GM10266 (cell line): ENCODE measurements around the gene ASCL2.

Experiments
- DNase-seq: peaks from one replicate; pipeline ENCODE4 v3.0.0; 2012; ENCODE audit errors: extremely low spot score
- TF ChIP-seq, protein P1 (sequence below): IDR thresholded peaks from 2 replicates; pipeline ENCODE4 v1.5.1; 2012; ENCODE audit warnings: mild to moderate bottlenecking, low read depth; ENCODE audit not compliant: control insufficient read depth, insufficient read depth; ENCODE audit errors: missing control alignments

The ASCL2 gene

DNA sequence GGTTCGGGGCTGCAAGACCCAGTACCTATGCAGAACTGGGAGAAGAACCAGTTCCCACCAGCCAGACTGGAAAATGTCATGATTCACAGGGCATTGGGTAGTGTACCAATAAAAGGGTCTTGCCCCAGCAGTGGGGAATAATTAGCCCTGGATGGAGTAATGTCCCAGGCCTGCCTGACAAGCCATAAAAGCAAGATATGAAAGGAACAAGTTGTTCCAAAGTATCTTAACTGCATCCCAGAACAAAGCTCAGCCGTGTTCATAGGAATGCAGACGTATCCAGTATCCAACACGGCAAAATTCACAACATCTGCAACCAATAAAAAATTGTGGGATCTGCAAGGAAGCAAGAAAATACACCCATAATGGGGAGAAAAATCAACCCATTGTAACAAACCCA, 47.9 kb downstream of the ASCL2 start:
- TF ChIP-seq, protein P1, sequence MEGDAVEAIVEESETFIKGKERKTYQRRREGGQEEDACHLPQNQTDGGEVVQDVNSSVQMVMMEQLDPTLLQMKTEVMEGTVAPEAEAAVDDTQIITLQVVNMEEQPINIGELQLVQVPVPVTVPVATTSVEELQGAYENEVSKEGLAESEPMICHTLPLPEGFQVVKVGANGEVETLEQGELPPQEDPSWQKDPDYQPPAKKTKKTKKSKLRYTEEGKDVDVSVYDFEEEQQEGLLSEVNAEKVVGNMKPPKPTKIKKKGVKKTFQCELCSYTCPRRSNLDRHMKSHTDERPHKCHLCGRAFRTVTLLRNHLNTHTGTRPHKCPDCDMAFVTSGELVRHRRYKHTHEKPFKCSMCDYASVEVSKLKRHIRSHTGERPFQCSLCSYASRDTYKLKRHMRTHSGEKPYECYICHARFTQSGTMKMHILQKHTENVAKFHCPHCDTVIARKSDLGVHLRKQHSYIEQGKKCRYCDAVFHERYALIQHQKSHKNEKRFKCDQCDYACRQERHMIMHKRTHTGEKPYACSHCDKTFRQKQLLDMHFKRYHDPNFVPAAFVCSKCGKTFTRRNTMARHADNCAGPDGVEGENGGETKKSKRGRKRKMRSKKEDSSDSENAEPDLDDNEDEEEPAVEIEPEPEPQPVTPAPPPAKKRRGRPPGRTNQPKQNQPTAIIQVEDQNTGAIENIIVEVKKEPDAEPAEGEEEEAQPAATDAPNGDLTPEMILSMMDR: no peak
- DNase-seq: no peak

GRCh38 chr11:2221591-2221990, 48.8 kb downstream of the ASCL2 start:
- DNase-seq: no peak
- TF ChIP-seq, protein P1: no peak

GRCh38 chr11:2221024-2221423, 49.4 kb downstream of the ASCL2 start:
- no peak for DNase-seq
- TF ChIP-seq, protein P1: no peak

DNA sequence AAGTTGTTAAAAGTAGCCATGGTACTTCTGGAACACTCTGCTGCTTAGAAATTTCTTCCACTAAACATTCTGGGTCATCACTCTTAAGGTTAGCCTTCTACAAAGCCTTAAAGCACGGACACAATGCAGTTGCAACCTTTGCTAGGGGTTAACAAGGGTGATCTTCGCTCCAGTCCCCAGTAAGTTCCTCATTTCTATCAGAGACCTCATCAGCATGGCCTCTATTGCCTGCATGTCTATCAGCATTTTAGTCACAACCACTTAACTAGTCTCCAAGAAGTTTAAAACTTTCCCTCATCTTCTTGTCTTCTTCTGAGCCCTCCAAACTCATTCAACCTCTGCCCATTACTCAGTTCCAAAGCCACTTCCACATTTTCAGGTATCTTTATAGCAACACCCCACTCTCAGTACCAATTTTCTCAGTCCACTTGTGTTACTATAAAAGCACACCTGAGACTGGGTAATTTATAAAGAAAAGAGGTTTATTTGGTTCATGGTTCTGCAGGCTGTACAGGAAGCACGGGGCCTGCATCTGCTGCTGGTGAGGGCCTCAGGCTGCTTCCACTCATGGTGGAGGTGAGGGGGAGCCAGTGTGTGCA, 50.1 kb downstream of the ASCL2 start:
- no peak for DNase-seq
- TF ChIP-seq, protein P1: no peak

GRCh38 chr11:2219318-2220017, 50.9 kb downstream of the ASCL2 start:
- DNase-seq: no peak
- TF ChIP-seq, protein P1: no peak
